ENCODE data around the gene RBPMS2.
"Not testable (repeated sequence)": the region's sequence is repeated elsewhere in the genome, so short reads cannot be mapped to it uniquely, and the experiment has no call there.

Gene RBPMS2

GRCh38 chr15:64753480-64754185 is 21.8 kb downstream of the RBPMS2 start:
- no peak for DNase-seq (ENCODE audit: low read depth in 2 of 2)

- no peak for DNase-seq (ENCODE audit: low read depth in 2 of 2)
Measured at GRCh38 chr15:64751464-64751863, 23.9 kb downstream of the RBPMS2 start.

DNA sequence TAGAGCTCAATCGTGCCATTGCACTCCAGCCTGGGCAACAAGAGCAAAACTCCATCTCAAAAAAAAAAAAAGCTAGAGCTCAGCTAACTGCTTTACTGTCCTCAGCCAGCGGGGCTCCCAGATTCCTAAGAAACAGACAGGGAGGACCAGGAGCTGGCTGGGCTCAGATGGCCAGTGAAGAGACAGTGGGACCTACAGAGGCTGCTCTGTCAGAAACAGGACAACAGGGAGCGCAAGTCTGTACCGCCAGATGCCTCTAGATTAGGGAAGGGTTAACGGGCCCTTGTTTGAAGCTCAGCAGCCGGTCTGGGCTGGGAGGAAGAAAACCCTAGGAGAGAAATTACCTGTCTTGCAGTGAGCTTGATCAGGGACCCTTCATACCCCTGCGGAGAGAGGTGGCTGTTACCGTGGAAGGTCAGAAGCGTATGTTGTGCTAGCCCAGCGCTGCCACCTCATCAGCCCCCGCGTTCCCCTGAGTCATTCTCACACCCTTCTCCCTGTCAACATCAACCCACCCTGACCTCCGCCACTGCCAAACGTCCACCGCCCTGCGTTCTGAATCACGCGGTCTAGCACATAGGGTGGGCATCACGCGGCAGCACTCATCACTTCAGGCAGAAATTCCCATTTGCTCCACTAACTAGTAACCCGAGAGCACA is 25.3 kb downstream of the RBPMS2 start:
- DNase-seq (ENCODE audit: low read depth in 2 of 2) = no peak

- DNase-seq (ENCODE audit: low read depth in 2 of 2) = no peak
Measured at GRCh38 chr15:64749167-64749566, 26.2 kb downstream of the RBPMS2 start.

DNA sequence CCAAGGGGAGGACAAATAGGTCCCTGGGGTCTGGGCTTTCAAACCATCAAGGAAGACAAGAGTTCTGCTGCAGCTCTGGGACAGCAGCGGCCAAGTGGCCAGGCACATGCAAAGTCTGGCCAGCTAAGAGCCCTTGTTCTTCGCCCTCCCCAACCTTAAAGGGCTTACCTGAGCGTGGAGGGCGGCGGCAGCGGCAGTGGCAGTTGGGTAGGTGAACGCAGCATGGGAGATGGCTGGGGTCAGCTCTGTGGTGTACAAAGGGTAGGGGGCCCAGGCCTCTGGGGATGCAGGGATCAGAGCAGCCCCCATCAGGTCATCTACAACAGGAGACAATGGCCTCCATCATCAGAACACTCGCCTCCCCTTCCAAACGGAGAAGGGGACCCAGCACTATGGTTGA is 27.1 kb downstream of the RBPMS2 start:
- no peak for DNase-seq (ENCODE audit: low read depth in 2 of 2)

DNA sequence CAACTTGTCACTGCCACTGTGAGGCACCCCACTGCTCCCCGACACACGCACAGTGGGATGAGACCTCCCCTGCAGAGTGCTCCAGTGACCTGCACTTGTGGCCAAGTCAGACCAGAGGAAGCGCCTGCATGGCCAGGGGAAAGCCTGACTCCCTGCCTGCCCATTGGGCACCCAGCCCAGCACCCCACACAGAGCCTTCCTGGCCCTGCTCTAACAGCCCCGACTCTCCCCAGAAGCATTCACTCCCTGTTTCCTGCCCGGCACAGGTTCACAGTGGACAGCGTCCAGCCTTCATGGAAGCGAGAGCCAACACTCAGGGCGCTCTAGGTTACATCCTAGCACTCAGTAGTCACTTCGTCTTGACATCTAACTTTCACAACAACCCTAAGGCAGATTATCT is 27.8 kb downstream of the RBPMS2 start:
- no peak for DNase-seq (ENCODE audit: low read depth in 2 of 2)

- DNase-seq (ENCODE audit: low read depth in 2 of 2) = no peak
Measured at GRCh38 chr15:64746921-64747320, 28.5 kb downstream of the RBPMS2 start.

DNA sequence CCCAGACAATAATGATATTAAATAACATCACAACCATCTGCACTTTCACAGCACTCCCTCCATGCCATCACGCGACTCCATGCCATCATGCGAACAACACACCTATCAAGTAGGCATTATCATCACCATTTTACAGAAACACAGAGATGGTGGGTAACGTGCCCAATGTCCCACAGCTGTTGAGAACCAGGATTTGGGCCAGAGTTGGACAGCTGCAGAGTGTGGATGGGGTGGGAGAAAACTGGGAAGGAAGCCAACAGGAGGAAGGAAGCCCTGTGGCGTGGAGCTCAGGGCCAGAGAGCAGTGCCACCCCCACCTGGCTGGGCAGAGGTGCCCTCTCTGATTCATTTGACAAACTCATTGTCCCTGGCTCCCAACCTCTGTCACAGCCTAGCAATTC is 29.0 kb downstream of the RBPMS2 start:
- DNase-seq (ENCODE audit: low read depth in 2 of 2) = no peak

- DNase-seq (ENCODE audit: low read depth in 2 of 2) = no peak
Measured at GRCh38 chr15:64743691-64744090, 31.7 kb downstream of the RBPMS2 start.

GRCh38 chr15:64742921-64743320 is 32.5 kb downstream of the RBPMS2 start:
- no peak for DNase-seq (ENCODE audit: low read depth in 2 of 2)

DNA sequence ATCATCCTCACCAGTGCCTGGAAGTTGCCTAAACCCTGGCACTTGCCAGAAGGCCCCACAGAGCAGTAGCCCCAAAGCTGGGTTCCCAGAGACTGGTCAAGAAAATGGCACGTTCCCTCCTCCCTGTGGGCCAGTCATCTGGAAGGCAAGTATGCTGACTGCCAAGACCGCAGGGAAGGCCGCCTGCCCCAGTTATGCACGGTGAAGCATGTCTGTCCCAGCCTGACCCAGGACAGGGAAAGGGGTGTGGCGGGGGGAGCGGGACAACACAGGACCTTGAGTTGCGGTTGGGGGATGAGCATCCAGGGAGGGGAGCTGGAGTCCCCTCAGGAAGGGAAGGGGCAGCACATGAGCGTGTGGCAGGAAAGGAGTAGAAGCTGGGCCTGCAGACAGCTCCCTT is 33.0 kb downstream of the RBPMS2 start:
- DNase-seq (ENCODE audit: low read depth in 2 of 2) = no peak

DNA sequence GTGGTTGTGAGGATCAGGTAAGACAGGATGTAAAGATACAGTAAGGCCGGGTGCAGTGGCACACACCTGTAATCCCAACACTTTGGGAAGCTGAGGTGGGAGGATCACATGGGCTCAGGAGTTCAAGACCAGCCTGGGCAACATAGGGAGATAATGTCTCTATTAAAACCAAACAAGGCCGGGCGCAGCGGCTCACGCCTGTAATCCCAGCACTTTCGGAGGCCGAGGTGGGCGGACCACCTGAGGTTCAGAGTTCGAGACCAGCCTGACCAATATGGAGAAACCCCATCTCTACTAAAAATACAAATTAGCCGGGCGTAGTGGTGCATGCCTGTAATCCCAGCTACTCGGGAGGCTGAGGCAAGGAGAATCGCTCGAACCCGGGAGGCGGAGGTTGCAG is 33.7 kb downstream of the RBPMS2 start:
- not testable (repeated sequence) for DNase-seq (ENCODE audit: low read depth in 2 of 2)

- no peak for DNase-seq (ENCODE audit: low read depth in 2 of 2)
Measured at GRCh38 chr15:64740311-64741170, 34.8 kb downstream of the RBPMS2 start.

DNA sequence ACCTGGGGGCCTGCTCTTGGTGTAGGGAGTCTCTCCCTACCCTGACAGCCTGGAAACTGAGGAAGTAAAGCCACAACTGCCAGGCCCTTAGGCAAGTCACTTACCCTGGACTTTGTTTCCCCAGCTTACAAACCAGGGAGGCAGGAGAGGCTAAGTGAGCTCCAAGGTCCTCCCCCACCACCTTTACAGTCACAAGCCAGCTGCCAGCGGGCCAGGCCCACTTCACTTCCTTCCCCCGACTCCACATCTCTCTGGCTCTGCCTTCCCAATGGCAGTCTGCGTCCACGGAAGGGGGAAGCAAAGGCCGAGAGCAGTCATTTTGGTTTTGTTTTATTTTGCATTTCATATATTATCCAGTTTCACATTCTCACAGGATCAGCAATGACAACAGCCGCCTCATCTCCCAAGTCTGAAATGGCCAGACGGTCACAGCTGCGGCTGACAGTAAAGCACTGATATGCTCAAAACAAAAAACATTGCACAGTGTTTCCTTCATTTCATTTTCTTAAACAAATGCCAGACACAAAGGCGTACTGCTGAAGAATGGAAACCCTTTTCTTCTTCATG is 35.7 kb downstream of the RBPMS2 start:
- DNase-seq (ENCODE audit: low read depth in 2 of 2) = no peak

- DNase-seq (ENCODE audit: low read depth in 2 of 2) = no peak
Measured at GRCh38 chr15:64739156-64739555, 36.2 kb downstream of the RBPMS2 start.

DNA sequence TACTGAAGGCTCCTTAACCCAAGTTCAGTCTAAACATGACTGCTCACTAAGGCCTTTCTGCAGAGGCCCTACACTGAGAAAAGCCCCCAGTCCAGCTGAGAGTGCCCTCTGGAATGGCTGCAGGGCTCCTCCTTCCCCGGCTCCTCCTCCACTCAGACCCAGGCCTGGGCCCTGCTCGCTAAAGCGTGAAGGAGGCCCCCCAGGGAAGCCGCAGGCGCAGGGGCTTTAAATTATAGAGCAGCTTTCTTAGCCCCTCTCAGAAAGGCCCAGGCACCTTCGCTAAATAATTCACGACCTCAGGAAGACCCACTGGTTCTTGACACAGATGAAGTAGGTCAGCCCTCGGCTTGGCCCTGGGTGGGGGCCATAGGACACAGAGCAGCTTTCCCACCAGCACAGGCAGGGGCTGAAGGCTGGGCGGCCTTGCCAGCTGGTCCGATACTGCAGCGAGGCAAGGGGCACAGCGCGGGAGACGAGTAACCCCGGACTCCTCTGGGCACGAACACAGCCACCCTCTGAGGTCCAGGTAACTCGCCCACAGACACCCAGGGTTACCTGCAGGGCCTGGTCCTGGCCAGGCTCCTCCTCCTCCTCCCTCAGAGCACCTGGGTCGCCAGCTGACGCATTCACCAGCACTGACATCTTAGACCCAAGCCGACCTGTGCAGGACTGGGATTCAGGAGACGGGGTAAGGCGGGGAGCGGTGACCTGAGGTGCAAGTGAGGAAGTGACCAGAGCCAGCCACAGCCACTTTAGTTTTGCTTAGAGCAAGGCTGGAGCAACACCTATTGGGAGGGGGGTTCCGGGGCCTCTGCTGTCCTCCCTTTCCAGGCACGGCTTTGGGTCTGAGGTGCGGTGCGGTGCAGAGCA is 36.9 kb downstream of the RBPMS2 start:
- DNase-seq (ENCODE audit: low read depth in 2 of 2) = no peak

DNA sequence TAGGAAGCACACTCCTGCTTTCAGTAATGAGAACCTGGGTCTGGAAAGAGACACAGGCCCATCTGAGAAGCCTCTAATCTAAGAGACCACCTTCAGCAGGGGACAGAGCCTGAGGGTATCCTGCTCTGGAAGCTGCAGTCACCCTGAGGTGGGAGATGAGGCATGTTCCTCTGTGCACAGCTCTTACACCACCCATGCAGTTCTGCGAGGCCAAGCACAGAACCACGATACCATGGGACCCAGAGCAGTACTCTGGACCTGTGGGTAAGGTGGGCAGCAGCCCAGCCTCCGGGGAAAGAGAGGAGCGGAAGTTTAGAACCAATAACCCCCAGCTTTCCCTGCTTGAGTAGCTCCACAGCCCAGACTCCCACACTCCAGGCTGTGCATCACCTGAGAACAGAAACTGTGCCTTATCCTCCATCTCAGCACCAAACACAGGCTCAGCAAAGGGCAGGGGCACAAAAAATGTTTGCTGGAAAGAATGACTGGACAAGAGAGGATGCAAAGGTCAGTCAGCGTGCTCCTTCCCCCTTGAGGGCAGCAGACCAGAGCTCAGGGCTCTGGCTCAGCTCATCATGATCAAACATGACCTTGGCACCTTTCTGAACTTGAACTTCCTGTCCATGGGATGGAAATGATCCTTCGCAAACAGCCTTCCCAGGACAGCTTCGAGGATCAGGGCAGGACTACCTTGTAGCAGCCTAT is 43.1 kb downstream of the RBPMS2 start:
- DNase-seq (ENCODE audit: low read depth in 2 of 2) = no peak

GRCh38 chr15:64731805-64732151 is 43.6 kb downstream of the RBPMS2 start:
- no peak for DNase-seq (ENCODE audit: low read depth in 2 of 2)

DNA sequence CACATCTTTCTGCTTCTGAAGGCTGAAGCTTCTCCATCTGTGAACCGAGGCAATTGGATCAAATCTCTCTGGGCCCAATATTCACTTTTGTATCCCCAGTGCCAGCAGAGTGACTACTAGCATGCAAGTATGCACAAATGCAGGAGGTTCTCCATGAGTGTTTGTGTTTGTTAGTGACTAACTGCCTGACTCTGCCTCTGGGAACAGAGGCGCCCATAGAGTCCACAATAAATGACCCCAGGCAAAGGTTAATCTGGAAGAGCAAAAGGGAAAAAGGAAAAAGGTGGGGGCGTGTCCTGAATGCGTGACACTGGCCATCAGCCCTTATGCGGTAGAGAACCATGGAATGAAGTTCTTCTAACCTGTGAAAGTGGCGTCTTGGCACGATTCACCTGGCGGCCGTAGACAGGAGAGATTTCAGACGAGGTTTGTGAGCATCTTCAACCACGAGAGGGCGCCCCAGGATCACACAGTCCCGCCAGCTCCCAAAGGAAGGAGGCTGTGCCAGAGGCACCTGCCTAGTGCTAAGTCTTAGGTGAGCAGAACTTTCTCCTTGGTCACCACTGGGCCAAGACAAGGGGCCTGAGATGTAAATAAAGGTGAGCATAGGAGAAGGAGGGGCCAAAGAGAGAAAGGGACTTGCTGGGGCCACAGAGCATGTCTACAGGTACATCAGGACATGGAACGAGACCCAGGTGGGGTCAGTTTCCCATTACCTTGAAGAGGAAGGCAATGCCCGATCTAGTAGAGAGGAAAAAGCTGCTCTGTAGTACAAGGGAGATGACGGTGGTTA is 44.2 kb downstream of the RBPMS2 start:
- peak; percentile 67 to 71 for DNase-seq (ENCODE audit: low read depth in 2 of 2)

DNA sequence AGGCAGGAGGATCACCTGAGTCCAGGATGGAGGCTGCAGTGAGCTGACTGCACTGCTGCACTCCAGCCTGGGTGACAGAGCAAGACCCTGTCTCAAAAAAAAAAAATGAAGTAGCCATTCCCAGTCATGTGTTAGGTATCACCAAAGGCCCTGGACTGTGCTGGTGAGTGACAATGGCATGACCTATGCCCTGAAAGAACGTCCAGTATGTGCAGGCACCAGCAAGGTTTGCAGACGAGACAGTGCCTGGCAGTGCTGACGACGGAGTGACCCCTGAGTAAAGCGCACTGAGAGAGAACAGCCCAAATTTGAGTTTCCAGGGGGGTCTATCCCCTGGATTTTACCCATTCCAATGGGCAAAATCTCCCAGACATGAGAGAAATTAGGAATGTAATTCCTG is 45.2 kb downstream of the RBPMS2 start:
- DNase-seq (ENCODE audit: low read depth in 2 of 2) = no peak

Measured in stimulated activated CD8-positive, alpha-beta memory T cell treated with anti-CD3 and anti-CD28 coated beads, Interleukin-7, amount 100 ng/mL, for 4 hours (primary cell).